Uterus (tissue), 4 donors: ENCODE measurements around the gene CIDEB. TPM values are rescaled to one million over a fixed set of nuclear protein-coding genes. Genes with fewer than 3 reads are reported as not detected.

Source experiments
- DNase-seq, 2 donors: peaks; one replicate each; pipeline ENCODE4 v3.0.0-alpha.2; 2019 to 2020
- H3K27ac ChIP-seq, 2 donors: fragments of 200-600 bp; sonication (generic); 1 replicate in 1 of 2; 2 replicates in 1 of 2; pipeline ENCODE4 v1.5.1; 2016 to 2018
- H3K27me3 ChIP-seq, 2 donors: fragments of 200-600 bp; sonication (generic); one replicate each; pipeline ENCODE4 v1.5.1; 2018 to 2019; ENCODE audit warnings: control low read depth in 1 of 2
- H3K36me3 ChIP-seq, 2 donors: fragments of 200-600 bp; sonication (generic); one replicate each; pipeline ENCODE4 v1.5.1; 2019; ENCODE audit warnings: control low read depth in 1 of 2
- H3K4me1 ChIP-seq, 2 donors: fragments of 200-600 bp; sonication (generic); one replicate each; pipeline ENCODE4 v1.5.1; 2018 to 2019; ENCODE audit warnings: control low read depth in 1 of 2
- H3K4me3 ChIP-seq, 2 donors: fragments of 200-600 bp; sonication (generic); 1 replicate in 1 of 2; 2 replicates in 1 of 2; pipeline ENCODE4 v1.5.1; 2018 to 2019; ENCODE audit warnings: mild to moderate bottlenecking in 1 of 2
- H3K9me3 ChIP-seq, 2 donors: fragments of 200-600 bp; sonication (generic); one replicate each; pipeline ENCODE4 v1.5.1; 2019; ENCODE audit warnings: control low read depth in 1 of 2
- POLR2A ChIP-seq, 2 donors: fragments of 450-650 bp; IDR thresholded peaks; one replicate each; pipeline ENCODE4 v1.6.1; 2016; ENCODE audit warnings: antibody characterized with exemption in 2 of 2, mild to moderate bottlenecking in 1 of 2, moderate library complexity in 1 of 2
- intact Hi-C: fragments of 100-400 bp; cut with DNase I; formaldehyde crosslinking; loops from one replicate; pipeline ENCODE4 v1.15.1; 2023; ENCODE audit warnings: low total_unique reads
- total RNA-seq, 4 donors: library from RNA; depleted of rRNA in 3 of 4; stranded (reverse); fragments of >200 nt in 3 of 4; gene quantifications; one replicate each; pipeline versions ENCODE4 v1.1.0 to v1.2.4, GENCODE V29; 2014 to 2023
- TF ChIP-seq, protein P1 (sequence below), 4 experiments: fragments of 200-600 bp in 2 of 4; fragments of 450-650 bp in 2 of 4; sonication (generic) in 2 of 4; IDR thresholded peaks; one replicate each; pipeline ENCODE4 v1.5.1; 2016 to 2019; ENCODE audit warnings: antibody characterized with exemption in 4 of 4, mild to moderate bottlenecking in 2 of 4, moderate library complexity in 1 of 4
- donor health status: DM: yes; HTN: yes; CAD: no.

The CIDEB gene
- total RNA-seq, 4 donors from 2014 or later: 1.3 to 25.5 (median 14.1) TPM

DNA sequence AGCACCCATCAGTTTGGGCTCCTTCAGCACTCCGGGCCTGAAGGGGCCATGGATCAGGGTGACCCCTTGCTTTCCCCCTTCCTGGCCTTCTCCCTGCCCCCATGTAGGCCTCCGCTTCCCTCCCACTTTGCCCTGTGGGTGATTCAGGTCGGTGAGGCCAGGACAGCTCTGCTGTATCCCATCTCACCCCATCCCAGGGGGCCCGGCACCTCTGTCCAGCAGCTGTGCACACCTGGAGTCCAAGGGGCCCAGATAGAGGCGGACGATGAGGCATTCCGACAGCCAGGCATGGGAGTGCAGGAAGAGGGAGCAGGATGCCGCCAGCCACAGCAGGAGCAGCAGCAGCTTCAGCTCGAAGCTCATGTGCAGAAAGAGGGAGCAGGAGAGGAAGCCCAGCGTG lies 14.9 kb upstream of the CIDEB start:
- Histone ChIP-seq H3K4me1 (no peaks in the 10 kb centered on the region), H3K27me3 (no peaks in the 10 kb centered on the region), H3K36me3 (no peaks in the 10 kb centered on the region), H3K9me3 (no peaks in the 10 kb centered on the region), H3K27ac (no peak overlapping the region), H3K4me3 (no peak overlapping the region)
- intact Hi-C loops: no loop called here
- DNase-seq: no peak
- TF ChIP-seq POLR2A (IDR thresholded peaks at IDR 0.05): no peak
- TF ChIP-seq, protein P1, sequence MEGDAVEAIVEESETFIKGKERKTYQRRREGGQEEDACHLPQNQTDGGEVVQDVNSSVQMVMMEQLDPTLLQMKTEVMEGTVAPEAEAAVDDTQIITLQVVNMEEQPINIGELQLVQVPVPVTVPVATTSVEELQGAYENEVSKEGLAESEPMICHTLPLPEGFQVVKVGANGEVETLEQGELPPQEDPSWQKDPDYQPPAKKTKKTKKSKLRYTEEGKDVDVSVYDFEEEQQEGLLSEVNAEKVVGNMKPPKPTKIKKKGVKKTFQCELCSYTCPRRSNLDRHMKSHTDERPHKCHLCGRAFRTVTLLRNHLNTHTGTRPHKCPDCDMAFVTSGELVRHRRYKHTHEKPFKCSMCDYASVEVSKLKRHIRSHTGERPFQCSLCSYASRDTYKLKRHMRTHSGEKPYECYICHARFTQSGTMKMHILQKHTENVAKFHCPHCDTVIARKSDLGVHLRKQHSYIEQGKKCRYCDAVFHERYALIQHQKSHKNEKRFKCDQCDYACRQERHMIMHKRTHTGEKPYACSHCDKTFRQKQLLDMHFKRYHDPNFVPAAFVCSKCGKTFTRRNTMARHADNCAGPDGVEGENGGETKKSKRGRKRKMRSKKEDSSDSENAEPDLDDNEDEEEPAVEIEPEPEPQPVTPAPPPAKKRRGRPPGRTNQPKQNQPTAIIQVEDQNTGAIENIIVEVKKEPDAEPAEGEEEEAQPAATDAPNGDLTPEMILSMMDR (IDR thresholded peaks at IDR 0.05): no peak

DNA sequence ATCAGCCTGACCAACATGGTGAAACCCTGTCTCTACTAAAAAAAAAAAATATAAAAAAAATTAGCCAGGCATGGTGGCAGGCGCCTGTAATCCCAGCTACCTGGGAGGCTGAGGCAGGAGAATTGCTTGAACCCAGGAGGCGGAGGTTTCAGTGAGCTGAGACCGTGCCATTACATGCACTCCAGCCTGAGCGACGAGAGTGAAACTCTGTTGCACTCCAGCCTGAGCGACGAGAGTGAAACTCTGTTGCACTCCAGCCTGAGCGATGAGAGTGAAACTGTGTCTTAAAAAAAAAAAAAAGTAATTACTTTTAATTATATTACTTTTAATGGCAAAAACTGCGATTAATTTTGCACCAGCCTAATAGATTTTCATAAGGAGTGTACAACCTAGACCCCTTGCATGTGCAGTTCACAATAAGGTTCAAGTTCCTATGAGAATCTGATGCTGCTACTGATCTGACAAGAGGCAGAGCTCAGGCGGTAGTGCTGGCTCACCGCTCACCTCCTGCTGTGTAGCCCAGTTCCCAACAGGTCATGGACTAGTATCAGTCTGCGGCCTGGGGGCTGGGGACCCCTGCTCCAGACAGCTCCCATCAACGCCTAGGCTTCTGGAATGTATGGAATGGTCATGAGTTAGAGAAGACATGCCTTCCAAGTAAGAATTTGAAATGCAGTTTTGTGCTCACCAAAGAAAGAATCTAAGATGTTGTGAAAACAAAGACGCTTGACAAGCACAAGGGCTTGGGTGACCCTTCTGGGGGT lies 13.6 kb upstream of the CIDEB start:
- TF ChIP-seq, protein P1 (IDR thresholded peaks at IDR 0.05): no peak
- TF ChIP-seq POLR2A (IDR thresholded peaks at IDR 0.05): no peak
- Histone ChIP-seq H3K27me3 (no peaks in the 10 kb centered on the region), H3K27ac (no peak overlapping the region), H3K4me1 (peaks cover 0 to 4% of the 10 kb centered on the region in 2 donors), H3K4me3 (no peak overlapping the region), H3K36me3 (no peaks in the 10 kb centered on the region), H3K9me3 (no peaks in the 10 kb centered on the region)
- DNase-seq: no peak
- intact Hi-C loops: no loop called here

DNA sequence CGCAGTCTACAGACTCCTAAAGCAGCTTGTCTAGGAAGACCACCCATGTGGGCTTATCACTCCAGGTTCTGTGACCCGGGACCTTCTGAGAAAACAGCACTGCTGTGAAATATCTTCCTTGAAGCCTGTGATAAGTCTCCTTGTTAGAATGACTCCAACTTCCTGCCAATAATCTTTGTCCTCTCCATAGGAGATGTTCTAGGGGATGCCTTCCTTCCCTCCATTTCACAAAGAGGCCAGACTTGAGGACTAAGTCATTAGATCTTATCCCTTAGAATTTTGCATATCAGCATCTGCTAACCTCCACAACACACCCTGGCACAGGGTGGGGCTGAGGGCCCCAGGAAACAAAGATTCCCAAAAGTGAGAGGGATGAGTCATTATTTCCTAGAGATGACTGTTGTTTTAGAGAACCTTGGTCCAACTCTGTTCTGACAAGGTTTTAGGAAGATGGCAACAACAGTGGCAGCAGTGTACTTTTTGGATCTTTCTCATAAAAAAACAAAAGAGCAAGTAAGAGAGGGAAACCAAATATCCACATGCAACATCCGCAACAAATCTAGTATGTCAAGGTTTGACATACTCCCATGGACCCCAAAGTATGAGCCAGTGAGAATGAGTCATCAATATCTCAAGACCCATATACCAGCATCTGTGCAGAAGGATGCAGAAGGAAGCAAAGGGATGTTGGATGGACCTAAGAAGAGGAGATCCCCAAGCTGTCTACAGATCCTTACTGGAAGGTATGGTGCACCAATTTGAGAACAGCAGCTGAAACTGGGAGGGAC lies 9.6 kb upstream of the CIDEB start:
- H3K27me3 ChIP-seq: no peaks in the 10 kb centered on the region
- no peak for DNase-seq
- H3K4me1 ChIP-seq: peaks cover 0 to 10% of the 10 kb centered on the region in 2 donors
- no peak overlapping the region for H3K4me3 ChIP-seq
- intact Hi-C loops: no loop called here
- no peaks in the 10 kb centered on the region for H3K36me3 ChIP-seq
- no peaks in the 10 kb centered on the region for H3K9me3 ChIP-seq
- no peak overlapping the region for H3K27ac ChIP-seq
- no peak for TF ChIP-seq POLR2A (IDR thresholded peaks at IDR 0.05)
- TF ChIP-seq, protein P1 (IDR thresholded peaks at IDR 0.05): no peak

DNA sequence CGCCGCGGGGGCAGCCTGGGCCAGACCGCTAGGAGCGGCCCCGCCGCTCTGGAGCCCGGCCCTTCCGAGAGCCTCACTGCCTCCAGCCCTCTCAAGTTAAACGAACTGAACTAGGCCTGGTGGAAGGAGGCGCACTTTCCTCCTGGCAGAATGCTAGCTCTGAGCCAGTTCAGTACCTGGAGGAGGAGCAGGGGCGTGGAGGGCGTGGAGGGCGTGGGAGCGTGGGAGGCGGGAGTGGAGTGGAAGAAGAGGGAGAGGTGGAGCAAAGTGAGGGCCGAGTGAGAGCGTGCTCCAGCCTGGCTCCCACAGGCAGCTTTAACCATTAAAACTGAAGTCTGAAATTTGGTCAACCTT lies 8.8 kb upstream of the CIDEB start:
- intact Hi-C loops: no loop called here

DNA sequence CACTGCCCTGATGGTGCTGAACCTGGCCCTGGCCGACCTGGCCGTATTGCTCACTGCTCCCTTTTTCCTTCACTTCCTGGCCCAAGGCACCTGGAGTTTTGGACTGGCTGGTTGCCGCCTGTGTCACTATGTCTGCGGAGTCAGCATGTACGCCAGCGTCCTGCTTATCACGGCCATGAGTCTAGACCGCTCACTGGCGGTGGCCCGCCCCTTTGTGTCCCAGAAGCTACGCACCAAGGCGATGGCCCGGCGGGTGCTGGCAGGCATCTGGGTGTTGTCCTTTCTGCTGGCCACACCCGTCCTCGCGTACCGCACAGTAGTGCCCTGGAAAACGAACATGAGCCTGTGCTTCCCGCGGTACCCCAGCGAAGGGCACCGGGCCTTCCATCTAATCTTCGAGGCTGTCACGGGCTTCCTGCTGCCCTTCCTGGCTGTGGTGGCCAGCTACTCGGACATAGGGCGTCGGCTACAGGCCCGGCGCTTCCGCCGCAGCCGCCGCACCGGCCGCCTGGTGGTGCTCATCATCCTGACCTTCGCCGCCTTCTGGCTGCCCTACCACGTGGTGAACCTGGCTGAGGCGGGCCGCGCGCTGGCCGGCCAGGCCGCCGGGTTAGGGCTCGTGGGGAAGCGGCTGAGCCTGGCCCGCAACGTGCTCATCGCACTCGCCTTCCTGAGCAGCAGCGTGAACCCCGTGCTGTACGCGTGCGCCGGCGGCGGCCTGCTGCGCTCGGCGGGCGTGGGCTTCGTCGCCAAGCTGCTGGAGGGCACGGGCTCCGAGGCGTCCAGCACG lies 8.2 kb upstream of the CIDEB start:
- DNase-seq: peak in 1 of 2 donors; percentile 47
- Histone ChIP-seq H3K4me1 (peaks cover 0 to 10% of the 10 kb centered on the region in 2 donors), H3K9me3 (no peaks in the 10 kb centered on the region), H3K4me3 (no peak overlapping the region), H3K36me3 (no peaks in the 10 kb centered on the region), H3K27me3 (no peaks in the 10 kb centered on the region), H3K27ac (peak overlapping the region; percentile 6 to 48)
- TF ChIP-seq, protein P1 (IDR thresholded peaks at IDR 0.05): peak in 2 of 4 experiments; percentile 21 to 24
- TF ChIP-seq POLR2A (IDR thresholded peaks at IDR 0.05): no peak
- intact Hi-C loops: no loop called here

More for the DNA sequence above, 8.8 kb upstream of the CIDEB start:
- no peak for TF ChIP-seq POLR2A (IDR thresholded peaks at IDR 0.05)
- no peak for DNase-seq
- Histone ChIP-seq H3K27ac (peak overlapping the region in 1 of 2 donors; percentile 34), H3K27me3 (no peaks in the 10 kb centered on the region), H3K36me3 (no peaks in the 10 kb centered on the region), H3K9me3 (no peaks in the 10 kb centered on the region), H3K4me1 (peaks cover 0 to 10% of the 10 kb centered on the region in 2 donors), H3K4me3 (no peak overlapping the region)
